Testis (tissue), 3 donors: ENCODE results near the gene KLHL3. TPM values are rescaled to one million over a fixed set of nuclear protein-coding genes. Genes with fewer than 3 reads are reported as not detected.

Experiments
- DNase-seq: peaks from one replicate; pipeline ENCODE4 v3.0.0-alpha.2; 2019
- H3K27ac ChIP-seq, 2 donors: fragments of 200-600 bp; sonication (generic); one replicate each; pipeline ENCODE4 v1.5.1; 2019
- H3K27me3 ChIP-seq: fragments of 200-600 bp; sonication (generic); one replicate; pipeline ENCODE4 v1.5.1; 2019
- H3K36me3 ChIP-seq: fragments of 200-600 bp; sonication (generic); one replicate; pipeline ENCODE4 v1.5.1; 2017; ENCODE audit warnings: low read depth; ENCODE audit errors: missing control alignments
- H3K4me1 ChIP-seq: fragments of 200-600 bp; sonication (generic); one replicate; pipeline ENCODE4 v1.5.1; 2019
- H3K4me3 ChIP-seq, 2 donors: fragments of 200-600 bp; sonication (generic); one replicate each; pipeline ENCODE4 v1.5.1; 2017 to 2019
- H3K9me3 ChIP-seq: fragments of 200-600 bp; sonication (generic); one replicate; pipeline ENCODE4 v1.5.1; 2017
- POLR2A ChIP-seq: fragments of 450-650 bp; IDR thresholded peaks from one replicate; pipeline ENCODE4 v1.6.1; 2017; ENCODE audit warnings: antibody characterized with exemption, mild to moderate bottlenecking, moderate library complexity
- WGBS, 2 donors: methylation state at CpG; one replicate each; pipeline ENCODE4 v1.1.5; 2018; 5-methylcytosine and 5-hydroxymethylcytosine counted together
- intact Hi-C: fragments of 100-400 bp; cut with DNase I; formaldehyde crosslinking; loops from one replicate; pipeline ENCODE4 v1.15.1; 2023; ENCODE audit warnings: low total_unique reads
- polyA plus RNA-seq: library from polyadenylated mRNA; stranded (reverse); fragments of 350-450 nt; fragmentation: Illumina TruSeq; extraction: RNeasy Lipid Tissue Mini Kit (QIAGEN cat#74804); gene quantifications from one replicate; pipeline ENCODE4 v1.2.3, GENCODE V29; 2014; ENCODE audit warnings: low read depth, low replicate concordance; ENCODE audit not compliant: insufficient read depth
- total RNA-seq, 2 donors: library from RNA; depleted of rRNA; stranded (reverse); fragments of >200 nt; gene quantifications; one replicate each; pipeline ENCODE4 v1.2.3, GENCODE V29; 2016
- TF ChIP-seq, protein P1 (sequence below), 3 experiments: fragments of 450-650 bp in 2 of 3; fragments of 200-600 bp in 1 of 3; sonication (generic) in 1 of 3; IDR thresholded peaks; one replicate each; pipeline ENCODE4 v1.5.1; 2016 to 2019; ENCODE audit warnings: antibody characterized with exemption in 3 of 3, mild to moderate bottlenecking in 2 of 3, moderate library complexity in 1 of 3

The KLHL3 gene
- total and polyA plus RNA-seq, 3 donors from 2014 or later = 13.7 to 35.0 (median 26.2) TPM

DNA sequence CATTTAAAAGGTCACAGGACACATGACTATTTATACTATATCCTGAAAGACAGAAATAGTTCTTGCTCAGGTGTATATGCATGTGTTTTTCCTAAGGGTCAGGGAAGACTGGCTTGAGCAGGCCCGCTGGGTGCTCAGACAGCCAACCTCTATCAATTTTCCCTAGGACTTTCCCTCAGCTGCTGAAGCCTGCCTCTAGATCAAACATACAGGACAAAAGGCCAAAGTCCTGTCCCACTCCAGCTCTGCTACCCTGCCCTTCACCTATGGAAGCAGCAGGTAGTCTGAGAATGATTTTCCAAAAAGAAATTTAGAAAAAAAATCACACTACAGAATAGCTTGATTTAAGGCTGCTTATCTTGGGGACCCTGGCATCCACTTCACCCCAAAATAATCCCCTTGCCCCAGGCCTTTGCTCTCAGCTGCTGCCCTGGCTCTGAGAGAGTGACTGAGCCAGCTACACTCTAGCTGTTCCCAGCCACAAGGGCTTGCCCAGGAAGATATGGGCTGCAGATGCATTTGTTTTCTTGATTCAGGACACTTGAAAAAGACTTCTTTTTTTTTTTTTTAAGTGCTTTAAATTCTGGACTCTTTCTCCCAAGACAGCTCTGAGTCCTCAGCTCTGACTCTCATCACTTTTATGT is 42.5 kb downstream of the KLHL3 start:
- Histone ChIP-seq H3K4me1 (no peaks in the 10 kb centered on the region), H3K36me3 (no peaks in the 10 kb centered on the region), H3K27me3 (no peaks in the 10 kb centered on the region), H3K9me3 (no peaks in the 10 kb centered on the region), H3K27ac (no peak overlapping the region), H3K4me3 (no peak overlapping the region)
- intact Hi-C loops = no loop called here
- WGBS, 2 donors = 100% methylated on average over 1 of the region's 1 CpG
- DNase-seq = no peak
- TF ChIP-seq, protein P1, sequence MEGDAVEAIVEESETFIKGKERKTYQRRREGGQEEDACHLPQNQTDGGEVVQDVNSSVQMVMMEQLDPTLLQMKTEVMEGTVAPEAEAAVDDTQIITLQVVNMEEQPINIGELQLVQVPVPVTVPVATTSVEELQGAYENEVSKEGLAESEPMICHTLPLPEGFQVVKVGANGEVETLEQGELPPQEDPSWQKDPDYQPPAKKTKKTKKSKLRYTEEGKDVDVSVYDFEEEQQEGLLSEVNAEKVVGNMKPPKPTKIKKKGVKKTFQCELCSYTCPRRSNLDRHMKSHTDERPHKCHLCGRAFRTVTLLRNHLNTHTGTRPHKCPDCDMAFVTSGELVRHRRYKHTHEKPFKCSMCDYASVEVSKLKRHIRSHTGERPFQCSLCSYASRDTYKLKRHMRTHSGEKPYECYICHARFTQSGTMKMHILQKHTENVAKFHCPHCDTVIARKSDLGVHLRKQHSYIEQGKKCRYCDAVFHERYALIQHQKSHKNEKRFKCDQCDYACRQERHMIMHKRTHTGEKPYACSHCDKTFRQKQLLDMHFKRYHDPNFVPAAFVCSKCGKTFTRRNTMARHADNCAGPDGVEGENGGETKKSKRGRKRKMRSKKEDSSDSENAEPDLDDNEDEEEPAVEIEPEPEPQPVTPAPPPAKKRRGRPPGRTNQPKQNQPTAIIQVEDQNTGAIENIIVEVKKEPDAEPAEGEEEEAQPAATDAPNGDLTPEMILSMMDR (IDR thresholded peaks at IDR 0.05) = no peak
- no peak for TF ChIP-seq POLR2A

DNA sequence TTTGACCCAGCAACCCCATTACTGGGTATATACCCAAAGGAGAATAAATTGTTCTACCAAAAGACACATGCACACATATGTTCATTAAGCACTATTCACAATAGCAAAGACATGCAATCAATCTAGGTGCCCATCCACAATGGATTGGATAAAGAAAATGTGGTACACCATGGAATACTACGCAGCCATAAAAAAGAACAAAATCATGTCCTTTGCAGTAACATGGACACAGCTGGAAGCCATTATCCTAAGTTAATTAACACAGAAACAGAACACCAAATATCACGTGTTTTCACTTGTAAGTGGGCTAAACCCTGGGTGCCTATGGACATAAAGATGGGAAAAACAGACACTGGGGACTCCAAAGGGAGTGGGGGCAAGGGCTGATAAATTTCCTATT is 46.6 kb downstream of the KLHL3 start:
- no peaks in the 10 kb centered on the region for H3K9me3 ChIP-seq
- H3K27me3 ChIP-seq = no peaks in the 10 kb centered on the region
- no peak for TF ChIP-seq POLR2A
- TF ChIP-seq, protein P1 (IDR thresholded peaks at IDR 0.05) = no peak
- no peaks in the 10 kb centered on the region for H3K4me1 ChIP-seq
- no peaks in the 10 kb centered on the region for H3K36me3 ChIP-seq
- intact Hi-C loops = no loop called here
- no peak for DNase-seq
- no peak overlapping the region for H3K4me3 ChIP-seq
- 95 to 97% methylated on average over 2 of the region's 2 CpGs for WGBS, 2 donors
- H3K27ac ChIP-seq = no peak overlapping the region

DNA sequence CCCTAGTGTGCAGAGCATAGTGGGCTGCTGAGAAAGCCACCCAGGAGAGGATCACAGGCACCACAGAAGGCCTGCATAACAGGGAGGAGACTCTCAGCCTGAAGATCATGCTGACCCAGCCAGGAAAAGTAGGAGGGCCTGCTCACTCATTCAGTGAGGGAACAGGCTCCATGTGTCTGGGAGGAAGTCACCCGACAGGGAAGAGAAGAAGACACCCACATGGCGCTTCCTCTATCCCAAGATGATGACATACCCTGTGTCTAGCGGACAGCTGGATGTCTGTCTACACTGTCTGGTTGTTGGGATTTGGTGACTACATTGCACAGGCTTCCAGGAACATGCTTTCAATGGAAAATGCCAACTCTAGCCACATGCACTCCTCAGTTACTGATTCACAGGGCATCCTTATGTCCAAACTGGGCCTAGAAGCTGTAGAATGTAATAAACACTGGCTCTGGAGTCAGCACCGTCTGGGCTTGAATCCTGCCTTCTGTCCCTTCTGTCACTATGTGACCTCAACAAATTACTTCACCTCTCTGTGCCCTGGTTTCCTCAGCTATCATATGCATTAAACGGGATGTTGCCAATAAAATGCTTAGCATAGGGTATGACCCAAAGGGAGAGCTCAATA is 47.6 kb downstream of the KLHL3 start:
- Histone ChIP-seq H3K27ac (no peak overlapping the region), H3K4me1 (no peaks in the 10 kb centered on the region), H3K36me3 (no peaks in the 10 kb centered on the region), H3K4me3 (no peak overlapping the region), H3K27me3 (no peaks in the 10 kb centered on the region), H3K9me3 (no peaks in the 10 kb centered on the region)
- WGBS, 2 donors = 64 to 73% methylated on average over 5 of the region's 5 CpGs
- intact Hi-C loops = no loop called here
- DNase-seq = no peak
- TF ChIP-seq, protein P1 (IDR thresholded peaks at IDR 0.05) = no peak
- TF ChIP-seq POLR2A = no peak

DNA sequence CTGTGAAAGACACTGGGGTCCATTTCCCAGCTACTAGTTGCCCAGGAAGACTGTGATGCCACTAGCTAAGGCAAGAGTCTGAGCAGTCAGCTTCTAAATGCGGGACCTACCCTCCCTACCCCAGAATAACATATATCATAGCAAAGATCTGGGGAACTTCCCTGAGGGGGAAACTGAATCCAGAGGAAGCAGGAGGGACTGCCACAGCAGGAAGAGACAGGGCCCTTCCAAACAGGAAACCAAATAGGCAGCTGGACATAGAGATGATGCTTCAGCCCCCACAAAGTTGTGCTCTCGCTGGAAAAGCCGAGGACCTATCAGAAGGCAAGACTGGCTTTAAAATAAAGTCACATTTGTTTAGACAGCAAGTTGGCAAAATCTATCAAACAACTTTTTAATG is 51.1 kb downstream of the KLHL3 start:
- H3K27me3 ChIP-seq = no peaks in the 10 kb centered on the region
- WGBS, 2 donors = 83 to 87% methylated on average over 3 of the region's 3 CpGs
- no peaks in the 10 kb centered on the region for H3K36me3 ChIP-seq
- no peaks in the 10 kb centered on the region for H3K9me3 ChIP-seq
- no peak for DNase-seq
- H3K4me3 ChIP-seq = no peak overlapping the region
- H3K4me1 ChIP-seq = no peaks in the 10 kb centered on the region
- H3K27ac ChIP-seq = no peak overlapping the region
- TF ChIP-seq, protein P1 (IDR thresholded peaks at IDR 0.05) = no peak
- no peak for TF ChIP-seq POLR2A
- intact Hi-C loops = no loop called here

DNA sequence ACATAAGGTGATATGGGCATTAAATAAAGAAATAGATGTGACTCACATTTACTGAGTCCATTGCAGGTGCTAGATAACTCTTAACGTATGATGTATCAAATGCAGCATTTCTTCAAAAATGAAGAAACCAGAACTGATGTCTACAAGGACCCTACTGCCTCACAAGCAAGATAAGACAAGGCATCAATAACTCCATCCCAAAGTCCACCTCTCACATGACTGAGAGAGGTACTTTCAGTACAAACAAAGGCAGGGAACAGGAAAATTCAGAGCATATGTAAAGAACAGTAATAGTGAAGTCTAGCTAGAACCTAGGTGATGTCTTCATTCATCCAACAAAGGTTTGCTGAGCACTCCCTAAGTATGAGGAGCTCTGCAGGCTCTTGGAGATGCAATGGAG is 54.7 kb downstream of the KLHL3 start:
- 84 to 92% methylated on average over 1 of the region's 1 CpG for WGBS, 2 donors
- DNase-seq = no peak
- Histone ChIP-seq H3K36me3 (no peaks in the 10 kb centered on the region), H3K27ac (no peak overlapping the region), H3K9me3 (no peaks in the 10 kb centered on the region), H3K4me3 (no peak overlapping the region), H3K4me1 (no peaks in the 10 kb centered on the region), H3K27me3 (no peaks in the 10 kb centered on the region)
- intact Hi-C loops = no loop called here
- no peak for TF ChIP-seq POLR2A
- TF ChIP-seq, protein P1 (IDR thresholded peaks at IDR 0.05) = no peak
